OCI-LY7 (cell line): ENCODE data around the gene HJURP. TPM values are rescaled to one million over a fixed set of nuclear protein-coding genes. Genes with fewer than 3 reads are reported as not detected.

ENCODE experiments used
- BruUV-seq: library from RNA; stranded (reverse); fragments of 400-500 nt; replicated peaks from 2 replicates; lab custom pipeline; 2021; lab: Mats Ljungman, UMichigan
- CTCF ChIA-PET: fragments of 300-600 bp; sonication (Branson Sonifier 250); formaldehyde crosslinking; loops from one replicate; lab custom pipeline; 2022; ENCODE audit warnings: antibody characterized with exemption; ENCODE audit not compliant: unreplicated experiment; lab: Charles Lee
- POLR2A ChIA-PET: fragments of 300-600 bp; sonication (Branson Sonifier 250); formaldehyde crosslinking; loops from one replicate; lab custom pipeline; 2022; ENCODE audit warnings: antibody characterized with exemption; lab: Charles Lee
- DNase-seq: peaks from one replicate; pipeline ENCODE4 v3.0.0-alpha.2; 2015; ENCODE audit warnings: low spot score
- H2AFZ ChIP-seq: fragments of 200-600 bp; sonication (generic), shearing (Covaris generic); 2 replicates; pipeline ENCODE4 v1.6.1; 2014; ENCODE audit warnings: mild to moderate bottlenecking, antibody characterized with exemption, low read length, moderate library complexity
- H3K27ac ChIP-seq: fragments of 200-600 bp; sonication (generic); 2 replicates; pipeline ENCODE4 v1.5.1; 2014; ENCODE audit warnings: mixed run types, low read depth, mild to moderate bottlenecking, moderate library complexity, low read length, inconsistent platforms; ENCODE audit not compliant: poor library complexity, severe bottlenecking
- H3K36me3 ChIP-seq: fragments of 200-600 bp; sonication (generic); 2 replicates; pipeline ENCODE4 v1.6.1; 2014; ENCODE audit warnings: mild to moderate bottlenecking, antibody characterized with exemption, low read length, moderate library complexity, mixed read lengths; ENCODE audit not compliant: insufficient read depth
- H3K4me1 ChIP-seq: fragments of 200-600 bp; sonication (generic); 2 replicates; pipeline ENCODE4 v1.5.1; 2014; ENCODE audit warnings: mild to moderate bottlenecking, low read length; ENCODE audit not compliant: insufficient read depth, poor library complexity, severe bottlenecking
- H3K4me2 ChIP-seq: fragments of 200-600 bp; sonication (generic); 2 replicates; pipeline ENCODE4 v1.6.1; 2014; ENCODE audit warnings: mild to moderate bottlenecking, low read length
- H3K4me3 ChIP-seq: fragments of 200-600 bp; sonication (generic); 2 replicates; pipeline ENCODE4 v1.5.1; 2014; ENCODE audit warnings: mild to moderate bottlenecking, low read depth, low read length; ENCODE audit not compliant: poor library complexity, severe bottlenecking
- H3K79me2 ChIP-seq: fragments of 200-600 bp; sonication (generic); 2 replicates; pipeline ENCODE4 v1.6.1; 2016; ENCODE audit warnings: low read depth, mild to moderate bottlenecking, low read length, moderate library complexity, mixed read lengths; ENCODE audit not compliant: insufficient read depth
- H3K9me2 ChIP-seq: fragments of 200-600 bp; sonication (generic); 2 replicates; pipeline ENCODE4 v1.6.1; 2016; ENCODE audit warnings: mild to moderate bottlenecking, low read length, mixed read lengths; ENCODE audit not compliant: insufficient read depth
- H3K9me3 ChIP-seq: fragments of 200-600 bp; sonication (generic); 2 replicates; pipeline ENCODE4 v1.6.1; 2014; ENCODE audit warnings: mild to moderate bottlenecking, mixed run types, low read length, mixed read lengths
- H4K20me1 ChIP-seq: fragments of 200-600 bp; sonication (generic); 2 replicates; pipeline ENCODE4 v1.6.1; 2014; ENCODE audit warnings: mild to moderate bottlenecking, antibody characterized with exemption, low read length, moderate library complexity, mixed read lengths; ENCODE audit not compliant: insufficient read depth
- EZH2phosphoT487 ChIP-seq: fragments of 200-600 bp; sonication (generic); IDR thresholded peaks from 2 replicates; pipeline ENCODE4 v1.6.1; 2018; ENCODE audit warnings: low read depth, borderline replicate concordance, mild to moderate bottlenecking, mixed run types, antibody characterized with exemption, low read length, moderate library complexity, mixed read lengths
- intact Hi-C: fragments of 100-400 bp; cut with micrococcal nuclease; formaldehyde crosslinking; loops from one replicate; pipeline ENCODE4 v1.10.0; 2022; ENCODE audit not compliant: unreplicated experiment
- total RNA-seq, 2 experiments: library from RNA; depleted of rRNA in 1 of 2; stranded (reverse); fragments of >200 nt in 1 of 2; shearing (Covaris generic) in 1 of 2; gene quantifications; 2 replicates each; pipeline ENCODE4 v1.2.3, GENCODE V29; 2014 to 2022
- TF ChIP-seq, protein P1 (sequence below): fragments of 200-600 bp; sonication (generic); conservative IDR thresholded peaks from 2 replicates; pipeline ENCODE4 v1.5.1; 2014; ENCODE audit warnings: mild to moderate bottlenecking, antibody characterized with exemption, low read length, moderate library complexity, mixed read lengths

The HJURP gene
- total RNA-seq, 2 experiments from 2014 or later: 94.3 to 122 TPM

DNA sequence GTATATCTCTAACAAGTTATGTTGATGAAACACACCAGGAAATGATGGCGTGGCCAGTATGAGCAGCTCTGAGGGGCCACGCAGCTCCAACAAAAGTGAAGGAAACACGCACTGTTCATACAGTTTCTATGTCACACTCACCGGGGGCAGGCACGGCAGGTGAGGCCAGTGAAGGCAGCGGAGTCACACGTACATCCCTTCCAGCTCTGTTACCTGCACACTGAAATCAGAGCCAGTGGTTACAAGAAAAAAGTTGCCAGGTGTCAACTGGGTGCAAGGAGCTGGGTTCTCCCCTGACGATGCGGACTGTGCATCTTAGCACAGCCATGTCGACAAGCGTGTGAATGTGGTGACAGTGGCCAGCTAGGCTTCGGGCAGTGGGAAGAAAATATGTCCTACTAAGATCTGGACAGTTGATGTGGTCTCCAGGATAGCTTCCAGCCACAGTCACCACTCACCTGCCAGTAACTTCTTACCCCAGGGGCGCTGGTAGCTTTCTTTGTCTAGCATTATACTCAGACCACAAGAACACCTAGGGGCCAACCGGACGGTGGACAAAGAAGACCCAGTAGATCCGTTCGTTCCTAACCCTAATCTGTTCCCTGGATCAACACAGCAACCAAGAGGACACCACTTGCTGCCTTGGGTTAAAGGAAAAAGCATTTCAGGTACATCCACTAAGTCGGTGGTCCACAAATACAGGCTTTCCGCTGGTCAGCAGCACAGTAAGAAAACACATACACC, 10.1 kb downstream of the HJURP start:
- no peaks in the 10 kb centered on the region for H3K9me3 ChIP-seq
- peaks cover 55% of the 10 kb centered on the region for H3K79me2 ChIP-seq
- H3K27ac ChIP-seq: no peak overlapping the region
- H4K20me1 ChIP-seq: peaks cover 11% of the 10 kb centered on the region
- no peaks in the 10 kb centered on the region for H3K9me2 ChIP-seq
- DNase-seq: no peak
- ChIA-PET CTCF (no interaction called here), POLR2A (interaction anchor here (1.2 kb wide), 1 partner anchor 17 kb away, joined by 4 read pairs; no protein-coding TSS in a partner anchor)
- H3K4me3 ChIP-seq: no peak overlapping the region
- no peaks in the 10 kb centered on the region for H3K4me1 ChIP-seq
- H3K36me3 ChIP-seq: peaks cover 100% of the 10 kb centered on the region
- TF ChIP-seq EZH2phosphoT487: no peak
- TF ChIP-seq, protein P1, sequence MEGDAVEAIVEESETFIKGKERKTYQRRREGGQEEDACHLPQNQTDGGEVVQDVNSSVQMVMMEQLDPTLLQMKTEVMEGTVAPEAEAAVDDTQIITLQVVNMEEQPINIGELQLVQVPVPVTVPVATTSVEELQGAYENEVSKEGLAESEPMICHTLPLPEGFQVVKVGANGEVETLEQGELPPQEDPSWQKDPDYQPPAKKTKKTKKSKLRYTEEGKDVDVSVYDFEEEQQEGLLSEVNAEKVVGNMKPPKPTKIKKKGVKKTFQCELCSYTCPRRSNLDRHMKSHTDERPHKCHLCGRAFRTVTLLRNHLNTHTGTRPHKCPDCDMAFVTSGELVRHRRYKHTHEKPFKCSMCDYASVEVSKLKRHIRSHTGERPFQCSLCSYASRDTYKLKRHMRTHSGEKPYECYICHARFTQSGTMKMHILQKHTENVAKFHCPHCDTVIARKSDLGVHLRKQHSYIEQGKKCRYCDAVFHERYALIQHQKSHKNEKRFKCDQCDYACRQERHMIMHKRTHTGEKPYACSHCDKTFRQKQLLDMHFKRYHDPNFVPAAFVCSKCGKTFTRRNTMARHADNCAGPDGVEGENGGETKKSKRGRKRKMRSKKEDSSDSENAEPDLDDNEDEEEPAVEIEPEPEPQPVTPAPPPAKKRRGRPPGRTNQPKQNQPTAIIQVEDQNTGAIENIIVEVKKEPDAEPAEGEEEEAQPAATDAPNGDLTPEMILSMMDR: no peak
- intact Hi-C loops: no loop called here
- no peak overlapping the region for H3K4me2 ChIP-seq
- no TSS peak for BruUV-seq
- no peak overlapping the region for H2AFZ ChIP-seq

DNA sequence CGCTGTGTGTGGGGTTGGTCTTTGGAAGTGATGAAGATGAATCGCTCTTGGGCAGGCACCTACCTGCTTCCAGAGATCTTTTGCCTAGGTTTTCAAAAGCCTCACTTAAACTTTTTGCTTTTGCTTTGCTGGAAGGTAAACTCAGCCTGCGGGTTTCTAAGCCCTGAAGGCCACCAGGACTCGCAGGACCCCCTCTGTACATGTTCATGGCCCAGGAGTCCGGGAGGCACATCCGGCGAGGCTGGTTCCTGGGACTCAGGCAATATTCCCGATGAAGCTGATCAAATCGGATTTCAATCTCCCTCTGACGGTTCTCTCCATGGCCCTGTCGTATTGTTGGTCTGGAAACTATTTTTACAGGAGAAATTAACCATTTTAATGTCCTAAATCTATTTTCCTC, 13.2 kb downstream of the HJURP start:
- no peak overlapping the region for H3K4me3 ChIP-seq
- peaks cover 76% of the 10 kb centered on the region for H3K79me2 ChIP-seq
- intact Hi-C loops: no loop called here
- peaks cover 9% of the 10 kb centered on the region for H3K4me1 ChIP-seq
- TSS peak; percentile 47 for BruUV-seq
- H3K9me3 ChIP-seq: no peaks in the 10 kb centered on the region
- no peak overlapping the region for H3K4me2 ChIP-seq
- no peaks in the 10 kb centered on the region for H3K9me2 ChIP-seq
- no peak for DNase-seq
- H3K27ac ChIP-seq: no peak overlapping the region
- POLR2A ChIA-PET: no interaction called here
- peaks cover 100% of the 10 kb centered on the region for H3K36me3 ChIP-seq
- CTCF ChIA-PET: no interaction called here
- TF ChIP-seq EZH2phosphoT487: no peak
- TF ChIP-seq, protein P1: no peak
- H2AFZ ChIP-seq: no peak overlapping the region
- peaks cover 29% of the 10 kb centered on the region for H4K20me1 ChIP-seq

DNA sequence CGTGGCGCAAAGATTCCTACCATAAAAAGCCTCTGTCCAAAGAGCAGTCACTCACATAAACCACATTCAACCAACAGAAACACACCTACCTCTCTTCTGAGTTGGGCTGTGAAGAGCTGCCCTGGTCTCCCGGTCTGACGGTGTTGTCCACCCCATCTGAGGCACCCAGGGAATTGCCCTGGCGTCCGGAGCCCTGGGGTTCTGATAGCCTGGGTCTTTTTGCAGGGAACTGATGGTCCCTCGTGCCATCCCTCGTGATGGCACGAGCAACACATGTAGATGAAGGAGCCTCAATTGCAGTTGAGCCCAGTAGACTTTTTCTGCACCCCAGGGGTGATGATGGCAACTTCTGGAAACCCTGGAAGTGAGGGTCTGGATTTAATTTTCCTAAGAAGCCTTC, 13.8 kb downstream of the HJURP start:
- intact Hi-C loops: no loop called here
- BruUV-seq: no TSS peak
- peaks cover 100% of the 10 kb centered on the region for H3K36me3 ChIP-seq

More for the DNA sequence above, 13.8 kb downstream of the HJURP start:
- no peak overlapping the region for H3K27ac ChIP-seq
- no peaks in the 10 kb centered on the region for H3K9me2 ChIP-seq
- H3K9me3 ChIP-seq: no peaks in the 10 kb centered on the region
- POLR2A ChIA-PET: no interaction called here
- H3K4me3 ChIP-seq: no peak overlapping the region
- CTCF ChIA-PET: no interaction called here
- TF ChIP-seq, protein P1: no peak
- no peak for TF ChIP-seq EZH2phosphoT487
- H3K4me2 ChIP-seq: no peak overlapping the region
- peaks cover 9% of the 10 kb centered on the region for H3K4me1 ChIP-seq
- no peak overlapping the region for H2AFZ ChIP-seq
- H4K20me1 ChIP-seq: peaks cover 29% of the 10 kb centered on the region
- H3K79me2 ChIP-seq: peaks cover 76% of the 10 kb centered on the region
- DNase-seq: no peak
